Brain microvascular endothelial cell (primary cell): ENCODE data around the gene DYNLL2.
"Not testable (repeated sequence)": the region's sequence is repeated elsewhere in the genome, so short reads cannot be mapped to it uniquely, and the experiment has no call there.

Experiments
- DNase-seq: peaks from one replicate; pipeline ENCODE4 v3.0.0-alpha.2; 2020
- H3K27ac ChIP-seq: fragments of 250-450 bp; sonication (Bioruptor Pico); 2 replicates; pipeline ENCODE4 v1.5.1; 2020; ENCODE audit warnings: mild to moderate bottlenecking, moderate library complexity
- H3K27me3 ChIP-seq: fragments of 250-450 bp; sonication (Bioruptor Pico); replicated peaks from 2 replicates; pipeline ENCODE4 v1.5.1; 2020; ENCODE audit warnings: mild to moderate bottlenecking
- H3K36me3 ChIP-seq: fragments of 250-450 bp; sonication (Bioruptor Pico); replicated peaks from 2 replicates; pipeline ENCODE4 v1.5.1; 2020; ENCODE audit warnings: mild to moderate bottlenecking
- H3K4me3 ChIP-seq: 2 replicates; pipeline ENCODE4 v1.5.1; 2011; ENCODE audit warnings: low read depth, mild to moderate bottlenecking, control low read depth, low read length, moderate library complexity
- in situ Hi-C: cut with HindIII; loops from 2 replicates; pipeline ENCODE4 v1.10.0; 2017; ENCODE audit warnings: low sequenced_read_pairs, low pct_ligation_motif_present
- TF ChIP-seq, protein P1 (sequence below): IDR thresholded peaks from 2 replicates; pipeline ENCODE4 v1.5.1; 2011; ENCODE audit warnings: low read depth, mild to moderate bottlenecking, moderate library complexity, low read length, control low read depth, inconsistent platforms; ENCODE audit errors: missing control alignments

Gene DYNLL2

GRCh38 chr17:58082870-58083490 lies at the start of gene DYNLL2:
Gene DYNLL2, plus strand, starts transcription at chr17:58083419. Its CDS starts 3,672 bp downstream, at chr17:58087091.
- TF ChIP-seq, protein P1, sequence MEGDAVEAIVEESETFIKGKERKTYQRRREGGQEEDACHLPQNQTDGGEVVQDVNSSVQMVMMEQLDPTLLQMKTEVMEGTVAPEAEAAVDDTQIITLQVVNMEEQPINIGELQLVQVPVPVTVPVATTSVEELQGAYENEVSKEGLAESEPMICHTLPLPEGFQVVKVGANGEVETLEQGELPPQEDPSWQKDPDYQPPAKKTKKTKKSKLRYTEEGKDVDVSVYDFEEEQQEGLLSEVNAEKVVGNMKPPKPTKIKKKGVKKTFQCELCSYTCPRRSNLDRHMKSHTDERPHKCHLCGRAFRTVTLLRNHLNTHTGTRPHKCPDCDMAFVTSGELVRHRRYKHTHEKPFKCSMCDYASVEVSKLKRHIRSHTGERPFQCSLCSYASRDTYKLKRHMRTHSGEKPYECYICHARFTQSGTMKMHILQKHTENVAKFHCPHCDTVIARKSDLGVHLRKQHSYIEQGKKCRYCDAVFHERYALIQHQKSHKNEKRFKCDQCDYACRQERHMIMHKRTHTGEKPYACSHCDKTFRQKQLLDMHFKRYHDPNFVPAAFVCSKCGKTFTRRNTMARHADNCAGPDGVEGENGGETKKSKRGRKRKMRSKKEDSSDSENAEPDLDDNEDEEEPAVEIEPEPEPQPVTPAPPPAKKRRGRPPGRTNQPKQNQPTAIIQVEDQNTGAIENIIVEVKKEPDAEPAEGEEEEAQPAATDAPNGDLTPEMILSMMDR: no peak
- peak; percentile 84 for DNase-seq
- peaks cover 3% of the 10 kb centered on the region for H3K36me3 ChIP-seq
- in situ Hi-C loops: no loop called here
- no peaks in the 10 kb centered on the region for H3K27me3 ChIP-seq
- H3K27ac ChIP-seq: peak within 1 kb of the TSS; percentile 52
- peak within 1 kb of the TSS; percentile 82 for H3K4me3 ChIP-seq

- Histone ChIP-seq H3K36me3 (no peaks in the 10 kb centered on the region), H3K27ac (no peak overlapping the region), H3K4me3 (no peak overlapping the region), H3K27me3 (peaks cover 4% of the 10 kb centered on the region)
- DNase-seq: no peak
- TF ChIP-seq, protein P1: no peak
- in situ Hi-C loops: no loop called here
Measured at GRCh38 chr17:58039975-58040374, 43.2 kb upstream of the DYNLL2 start.

DNA sequence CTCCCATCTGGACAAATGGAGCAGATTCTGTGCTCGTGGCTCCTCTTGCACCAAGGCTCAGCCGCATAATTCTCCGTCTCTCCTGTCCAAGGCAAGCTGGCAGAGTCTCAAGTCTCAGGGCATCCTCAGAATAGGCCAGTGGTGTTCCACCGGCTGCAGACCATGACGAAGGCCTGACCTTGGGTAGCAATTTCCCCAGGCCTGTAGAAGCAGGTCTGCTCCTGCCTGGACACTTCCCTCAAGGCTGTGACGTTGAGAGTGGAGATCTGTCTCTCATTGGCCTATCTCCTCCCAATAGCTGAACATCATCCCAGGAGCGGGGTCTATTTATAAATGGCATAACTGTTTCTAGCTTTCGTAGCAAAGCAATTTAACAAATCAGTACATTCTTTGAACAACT lies 42.8 kb upstream of the DYNLL2 start:
- DNase-seq: no peak
- in situ Hi-C loops: no loop called here

GRCh38 chr17:58041161-58041560 lies 42.1 kb upstream of the DYNLL2 start:
- no peak for DNase-seq
- in situ Hi-C loops: no loop called here
- TF ChIP-seq, protein P1: no peak
- Histone ChIP-seq H3K4me3 (no peak overlapping the region), H3K36me3 (no peaks in the 10 kb centered on the region), H3K27ac (no peak overlapping the region), H3K27me3 (peaks cover 4% of the 10 kb centered on the region)

More for the DNA sequence above, 42.8 kb upstream of the DYNLL2 start:
- TF ChIP-seq, protein P1: no peak
- Histone ChIP-seq H3K36me3 (no peaks in the 10 kb centered on the region), H3K27ac (no peak overlapping the region), H3K4me3 (no peak overlapping the region), H3K27me3 (peaks cover 4% of the 10 kb centered on the region)

- peaks cover 4% of the 10 kb centered on the region for H3K27me3 ChIP-seq
- no peak for DNase-seq
- no peak overlapping the region for H3K4me3 ChIP-seq
- TF ChIP-seq, protein P1: no peak
- no peaks in the 10 kb centered on the region for H3K36me3 ChIP-seq
- H3K27ac ChIP-seq: no peak overlapping the region
- in situ Hi-C loops: no loop called here
Measured at GRCh38 chr17:58043221-58044181, 39.7 kb upstream of the DYNLL2 start.

- H3K4me3 ChIP-seq, in situ Hi-C loops, H3K27me3 ChIP-seq, H3K27ac ChIP-seq, DNase-seq, H3K36me3 ChIP-seq: not testable (repeated sequence)
Measured at GRCh38 chr17:58044256-58044655, 39.0 kb upstream of the DYNLL2 start.
